22Rv1 (cell line): ENCODE measurements around the gene CDKAL1.
"Not testable (repeated sequence)": the region's sequence is repeated elsewhere in the genome, so short reads cannot be mapped to it uniquely, and the experiment has no call there.

Experiments
- H3K27ac ChIP-seq: fragments of 450-650 bp; 2 replicates; pipeline ENCODE4 v1.5.1; 2017
- ZFX ChIP-seq: fragments of 450-650 bp; IDR thresholded peaks from 2 replicates; pipeline ENCODE4 v1.6.1; 2017; ENCODE audit warnings: antibody characterized with exemption, borderline replicate concordance
- TF ChIP-seq, protein P1 (sequence below): fragments of 450-650 bp; IDR thresholded peaks from 2 replicates; pipeline ENCODE4 v1.5.1; 2017; ENCODE audit warnings: mild to moderate bottlenecking

The CDKAL1 gene

DNA sequence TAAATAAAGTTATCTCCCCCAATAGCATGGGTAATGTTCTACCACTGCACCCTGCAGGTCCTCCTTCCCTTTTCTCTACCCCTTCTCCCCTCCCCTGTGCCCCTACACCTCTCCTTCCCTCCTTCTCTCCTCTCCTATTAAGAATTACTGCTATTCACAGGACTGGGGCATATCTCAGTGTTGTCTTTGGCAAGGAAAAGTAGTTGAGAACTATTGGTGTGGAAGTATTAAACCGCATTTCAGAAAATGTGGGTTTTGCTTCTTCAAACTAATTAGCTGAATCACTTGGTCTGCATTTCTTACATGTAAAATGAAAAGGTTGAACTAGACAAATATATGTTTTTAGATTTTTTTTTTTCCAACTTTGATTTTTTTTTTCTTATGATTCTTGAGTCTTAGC lies 296.3 kb downstream of the CDKAL1 start:
- H3K27ac ChIP-seq: no peak overlapping the region
- TF ChIP-seq, protein P1, sequence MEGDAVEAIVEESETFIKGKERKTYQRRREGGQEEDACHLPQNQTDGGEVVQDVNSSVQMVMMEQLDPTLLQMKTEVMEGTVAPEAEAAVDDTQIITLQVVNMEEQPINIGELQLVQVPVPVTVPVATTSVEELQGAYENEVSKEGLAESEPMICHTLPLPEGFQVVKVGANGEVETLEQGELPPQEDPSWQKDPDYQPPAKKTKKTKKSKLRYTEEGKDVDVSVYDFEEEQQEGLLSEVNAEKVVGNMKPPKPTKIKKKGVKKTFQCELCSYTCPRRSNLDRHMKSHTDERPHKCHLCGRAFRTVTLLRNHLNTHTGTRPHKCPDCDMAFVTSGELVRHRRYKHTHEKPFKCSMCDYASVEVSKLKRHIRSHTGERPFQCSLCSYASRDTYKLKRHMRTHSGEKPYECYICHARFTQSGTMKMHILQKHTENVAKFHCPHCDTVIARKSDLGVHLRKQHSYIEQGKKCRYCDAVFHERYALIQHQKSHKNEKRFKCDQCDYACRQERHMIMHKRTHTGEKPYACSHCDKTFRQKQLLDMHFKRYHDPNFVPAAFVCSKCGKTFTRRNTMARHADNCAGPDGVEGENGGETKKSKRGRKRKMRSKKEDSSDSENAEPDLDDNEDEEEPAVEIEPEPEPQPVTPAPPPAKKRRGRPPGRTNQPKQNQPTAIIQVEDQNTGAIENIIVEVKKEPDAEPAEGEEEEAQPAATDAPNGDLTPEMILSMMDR: no peak
- no peak for TF ChIP-seq ZFX

DNA sequence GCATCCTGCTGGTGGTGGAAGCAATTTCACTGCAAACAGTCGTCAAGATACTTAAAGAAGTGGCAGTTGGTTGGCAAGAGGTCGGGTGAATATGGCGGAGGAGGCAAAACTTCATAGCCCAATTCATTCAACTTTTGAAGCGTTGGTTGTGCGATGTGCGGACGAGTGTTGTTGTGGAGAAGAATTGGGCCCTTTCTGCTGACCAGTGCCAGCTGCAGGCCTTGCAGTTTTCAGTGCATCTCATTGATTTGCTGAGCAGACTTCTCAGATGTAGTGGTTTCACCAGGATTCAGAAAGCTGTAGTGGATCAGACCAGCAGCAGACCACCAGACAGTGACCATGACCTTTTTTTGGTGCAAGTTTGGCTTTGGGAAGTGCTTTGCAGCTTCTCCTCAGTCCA lies 297.0 kb downstream of the CDKAL1 start:
- H3K27ac ChIP-seq: not testable (repeated sequence)

DNA sequence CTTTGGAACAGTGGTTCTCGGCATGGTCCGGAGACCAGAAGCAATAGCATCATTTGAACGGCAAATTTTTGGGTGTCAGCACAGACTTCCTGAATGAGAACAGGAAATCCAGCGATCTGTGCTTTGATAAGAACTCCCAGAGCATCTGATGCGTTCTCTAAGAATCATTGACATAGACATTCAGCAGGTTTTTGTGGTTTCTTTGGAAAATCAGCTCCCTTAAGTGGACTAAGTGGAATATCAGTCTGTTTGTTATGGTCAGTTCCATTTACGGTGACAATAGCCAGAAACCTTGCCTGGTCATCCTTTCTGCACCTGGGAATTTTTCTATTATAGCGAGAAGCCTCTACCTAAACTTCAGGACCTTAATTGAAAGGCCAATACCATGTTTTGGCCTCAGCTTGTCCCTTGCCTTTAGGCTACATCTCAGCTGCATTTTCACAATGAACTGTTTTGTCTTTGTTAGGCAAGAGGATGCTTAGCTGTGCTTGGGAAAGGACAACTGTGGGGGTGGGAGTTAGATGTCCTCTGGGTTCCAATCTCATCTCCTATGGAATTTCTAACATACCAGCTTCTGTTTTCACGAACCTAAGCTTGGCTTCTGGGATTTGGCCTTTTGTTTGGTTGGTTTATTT lies 299.7 kb downstream of the CDKAL1 start:
- H3K27ac ChIP-seq: no peak overlapping the region
- no peak for TF ChIP-seq ZFX
- TF ChIP-seq, protein P1: no peak

DNA sequence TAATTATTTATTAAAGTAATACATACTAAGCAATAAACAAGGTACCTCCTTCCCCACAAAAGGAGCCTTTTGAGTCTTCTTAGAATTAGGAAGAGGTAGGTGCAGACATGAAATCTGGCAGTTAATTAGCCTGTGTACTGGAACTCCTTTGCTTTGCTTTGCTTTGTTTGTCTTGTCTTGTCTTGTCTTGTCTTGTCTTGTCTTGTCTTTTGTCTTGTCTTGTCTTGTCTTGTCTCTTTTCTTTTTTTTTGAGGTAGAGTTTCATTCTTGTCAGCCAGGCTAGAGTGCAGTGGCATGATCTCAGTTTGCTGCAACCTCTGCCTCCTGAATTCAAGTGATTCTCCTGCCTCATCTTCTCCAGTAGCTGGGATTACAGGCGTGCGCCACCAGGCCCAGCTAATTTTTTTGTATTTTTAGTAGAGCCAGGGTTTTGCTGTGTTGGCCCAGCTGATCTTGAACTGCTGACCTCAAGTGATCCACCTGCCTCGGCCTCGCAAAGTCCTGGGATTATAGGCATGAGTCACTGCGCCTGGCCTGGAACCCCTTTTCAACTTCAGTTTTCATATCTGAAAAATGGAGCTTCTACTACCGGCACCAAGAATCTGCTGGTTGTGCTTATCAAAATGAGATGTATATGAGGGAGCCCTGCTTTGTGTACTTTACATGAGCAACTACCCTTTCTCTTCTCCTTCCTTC lies 301.2 kb downstream of the CDKAL1 start:
- H3K27ac ChIP-seq: no peak overlapping the region
- TF ChIP-seq ZFX: no peak
- TF ChIP-seq, protein P1: no peak

DNA sequence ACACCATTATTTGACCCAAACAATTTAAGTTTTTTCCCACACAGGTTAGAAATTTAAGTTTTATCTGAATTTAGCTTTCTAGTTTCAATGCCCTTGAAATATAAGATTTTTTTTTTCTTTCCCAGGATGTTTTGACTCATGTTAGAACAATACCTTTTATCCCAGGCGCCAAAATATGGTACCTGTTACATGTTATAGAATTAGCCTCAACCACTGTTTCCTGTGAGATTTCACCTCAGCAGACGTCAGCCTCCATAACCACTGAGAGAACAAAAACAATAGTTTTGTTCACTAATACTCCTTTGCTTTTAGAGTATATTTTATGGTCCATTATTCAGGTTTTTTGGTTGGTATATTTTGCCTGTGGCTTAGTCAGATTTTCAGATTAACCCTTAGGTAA lies 302.9 kb downstream of the CDKAL1 start:
- no peak overlapping the region for H3K27ac ChIP-seq
- TF ChIP-seq, protein P1: no peak
- no peak for TF ChIP-seq ZFX

DNA sequence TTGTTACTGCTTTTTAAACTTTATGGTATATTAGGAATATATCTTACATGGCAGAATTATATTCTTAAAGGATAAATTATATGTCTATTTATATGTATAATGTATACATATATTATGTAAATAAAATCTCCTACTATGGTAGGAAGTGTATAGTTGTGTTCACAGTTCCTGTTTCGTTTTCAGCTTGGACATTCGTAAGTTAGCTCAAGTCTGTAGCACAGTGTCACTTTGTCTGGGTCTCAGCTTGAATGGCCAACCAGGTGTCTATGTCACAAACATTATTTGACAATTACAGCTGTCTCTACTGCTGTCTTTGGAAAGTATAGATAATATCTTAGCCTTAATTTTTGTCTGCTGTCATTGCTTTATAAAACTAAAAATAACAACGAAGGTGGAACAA lies 303.9 kb downstream of the CDKAL1 start:
- H3K27ac ChIP-seq: no peak overlapping the region
- TF ChIP-seq, protein P1: no peak
- TF ChIP-seq ZFX: no peak

DNA sequence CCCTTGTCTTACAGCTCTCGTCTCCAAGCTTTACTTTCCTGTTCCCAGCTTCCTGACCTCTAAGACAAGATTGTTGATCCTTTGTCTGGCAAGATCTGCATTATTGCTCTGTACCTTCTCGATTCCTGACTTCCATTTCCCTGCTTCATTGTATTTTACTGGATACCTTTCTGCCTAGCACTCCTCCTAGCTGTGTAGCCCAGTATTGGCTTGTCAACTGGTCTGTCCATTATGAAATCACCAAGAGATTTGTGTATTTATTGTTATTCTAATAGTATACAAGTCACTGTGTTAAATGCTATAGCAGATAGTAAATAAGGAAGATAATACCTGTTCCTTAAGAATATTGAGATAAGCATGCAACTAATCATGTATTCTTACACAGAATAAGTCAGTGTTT lies 305.4 kb downstream of the CDKAL1 start:
- no peak overlapping the region for H3K27ac ChIP-seq
- TF ChIP-seq, protein P1: 0 out of 2 replicates have a peak, but pooled peaks have one; percentile 10
- TF ChIP-seq ZFX: no peak
